GM21515 (cell line): ENCODE measurements around the gene OTOP1.
"Not testable (repeated sequence)": the region's sequence is repeated elsewhere in the genome, so short reads cannot be mapped to it uniquely, and the experiment has no call there.

ENCODE experiments used
- ATAC-seq: cut with Tn5 transposase; IDR thresholded peaks from one replicate; pipeline ENCODE4 v1.9.1; 2021; ENCODE audit not compliant: unreplicated experiment

Gene OTOP1

DNA sequence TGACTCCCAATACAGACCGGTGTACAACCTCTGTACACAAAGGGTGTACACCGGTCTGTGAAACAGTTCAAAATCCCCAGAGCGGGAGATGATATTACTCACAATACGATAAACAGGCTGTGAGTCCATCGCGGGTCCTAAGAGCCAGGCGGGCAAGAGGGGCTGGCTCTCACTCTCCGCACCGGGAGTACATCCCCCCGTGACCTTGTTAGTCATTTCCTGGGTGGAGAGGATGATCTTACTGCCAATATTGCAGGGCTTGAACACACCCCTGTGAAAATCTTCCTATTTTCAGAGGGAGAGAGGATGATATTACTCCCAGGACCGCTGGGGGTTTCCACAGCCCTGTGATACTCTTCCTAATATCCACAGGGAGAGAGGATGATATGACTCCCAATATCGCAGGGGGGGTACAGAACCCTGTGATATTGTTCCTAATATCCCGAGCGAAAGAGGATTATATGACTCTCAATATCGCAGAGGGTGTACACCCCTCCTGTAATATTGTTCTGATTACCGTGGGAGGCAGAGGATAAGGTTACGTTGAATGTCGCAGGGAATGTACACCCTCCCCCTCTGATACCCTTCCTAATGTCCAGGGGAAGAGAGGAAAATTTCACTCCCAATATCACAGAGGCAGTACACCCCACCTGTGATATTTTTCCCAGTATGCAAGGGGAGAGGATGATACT is 60.9 kb downstream of the OTOP1 start:
- ATAC-seq, result not testable (repeated sequence)

DNA sequence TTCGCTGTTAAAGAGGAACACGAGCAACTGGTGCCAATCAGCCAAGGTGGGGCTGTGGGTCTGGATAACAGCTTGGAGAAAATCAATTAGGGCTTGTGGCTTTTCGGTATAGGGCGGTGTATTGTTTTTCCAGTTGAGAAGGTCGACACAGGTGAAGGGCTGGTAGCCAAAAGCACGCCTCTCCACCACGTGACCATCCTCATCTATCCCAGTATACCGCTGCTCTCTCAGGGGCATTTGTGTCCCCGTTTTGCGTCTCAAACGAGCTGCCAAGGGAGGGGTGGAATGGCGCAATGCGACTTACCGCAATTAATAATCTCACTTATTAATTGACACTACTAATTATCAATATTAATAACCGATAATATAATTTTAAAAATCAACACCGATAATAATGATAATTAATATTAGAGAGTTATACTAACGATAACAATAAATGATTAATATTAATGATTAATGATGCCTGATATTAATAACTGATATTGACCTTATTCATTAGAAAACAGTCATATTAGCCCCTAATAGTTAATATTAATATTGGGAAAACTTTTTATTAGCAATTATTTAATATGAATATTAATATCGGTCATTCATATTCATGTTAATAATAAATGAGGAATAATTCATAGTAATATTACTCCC is 62.1 kb downstream of the OTOP1 start:
- ATAC-seq, result not testable (repeated sequence)

- not testable (repeated sequence) for ATAC-seq
Observed at GRCh38 chr4:4162186-4162585, 64.5 kb downstream of the OTOP1 start.

- not testable (repeated sequence) for ATAC-seq
Observed at GRCh38 chr4:4160956-4161665, 65.6 kb downstream of the OTOP1 start.

DNA sequence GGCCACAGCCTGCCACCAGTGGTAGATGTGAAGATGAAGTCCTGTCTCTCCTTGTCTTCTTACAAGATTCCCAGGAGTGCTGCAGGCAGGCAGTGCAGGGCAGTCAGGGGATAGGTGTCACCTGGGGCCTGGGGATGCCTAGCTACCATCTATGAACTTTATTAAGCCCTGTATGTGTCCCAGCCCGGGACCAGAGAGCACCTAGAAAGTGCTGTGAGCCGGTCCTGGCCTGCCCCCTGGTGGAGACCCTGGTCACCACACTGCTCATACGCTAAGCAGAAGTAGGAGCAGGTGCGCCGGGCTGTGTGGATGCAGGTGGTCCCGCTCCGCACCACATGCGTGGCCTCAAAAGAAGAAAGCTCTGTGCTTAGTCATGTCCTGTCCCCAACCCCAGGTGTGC is 81.1 kb downstream of the OTOP1 start:
- ATAC-seq, result not testable (repeated sequence)

GRCh38 chr4:4143376-4143775 is 83.4 kb downstream of the OTOP1 start:
- ATAC-seq, result not testable (repeated sequence)

DNA sequence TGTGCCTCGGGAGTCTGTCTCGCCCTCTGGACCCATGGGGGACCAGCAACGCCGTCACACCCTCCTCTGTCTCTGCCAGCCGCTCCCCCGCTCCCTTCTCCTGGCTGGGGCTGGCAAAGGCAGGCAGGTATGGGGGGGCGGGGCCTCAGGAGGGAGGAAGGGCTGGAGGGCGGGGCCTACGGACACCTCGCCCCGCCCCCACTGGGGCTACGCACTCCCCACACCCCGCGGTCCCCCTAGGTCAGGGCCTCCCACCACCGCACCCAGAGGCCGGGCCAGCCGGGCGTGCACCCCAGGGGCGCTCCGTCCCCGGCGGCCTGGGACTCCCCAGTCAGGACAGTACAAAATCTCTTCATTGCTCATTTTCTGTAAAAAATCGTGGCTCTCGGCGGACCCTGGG is 84.0 kb downstream of the OTOP1 start:
- not testable (repeated sequence) for ATAC-seq

GRCh38 chr4:4141186-4141585 is 85.5 kb downstream of the OTOP1 start:
- ATAC-seq, result not testable (repeated sequence)
